GM10248 (cell line): ENCODE measurements around the gene EDEM1.

ENCODE experiments used
- CTCF ChIA-PET: fragments of 300-600 bp; sonication (Branson Sonifier 250); formaldehyde crosslinking; extraction: SDS; loops from one replicate; lab custom pipeline; 2021; ENCODE audit warnings: antibody characterized with exemption; lab: Yijun Ruan, JAX
- POLR2A ChIA-PET: fragments of 350-650 bp; sonication (Branson Sonifier 250); formaldehyde crosslinking; extraction: SDS; loops from one replicate; lab custom pipeline; 2020; ENCODE audit warnings: antibody characterized with exemption; lab: Yijun Ruan, JAX
- DNase-seq: peaks from one replicate; pipeline ENCODE4 v3.0.0; 2012; ENCODE audit errors: extremely low spot score
- CTCF ChIP-seq: IDR thresholded peaks from 2 replicates; pipeline ENCODE4 v1.5.1; 2012; ENCODE audit warnings: mild to moderate bottlenecking, low read depth; ENCODE audit errors: extremely low read depth, missing control alignments, control extremely low read depth

Gene EDEM1

GRCh38 chr3:5155241-5155640 lies 32.3 kb upstream of the EDEM1 start:
- no peak for TF ChIP-seq CTCF
- ChIA-PET CTCF (interaction anchor here (1.0 kb wide), 1 partner anchor 24 kb away, joined by 3 read pairs; no protein-coding TSS in a partner anchor), POLR2A (no interaction called here)
- no peak for DNase-seq

- POLR2A ChIA-PET = no interaction called here
- CTCF ChIA-PET = interaction anchor here (1.0 to 1.6 kb wide), 3 partner anchors 12 to 24 kb away, joined by 3 to 5 read pairs (median 4); no protein-coding TSS in a partner anchor
- TF ChIP-seq CTCF = no peak
- no peak for DNase-seq
Measured at GRCh38 chr3:5160321-5160720, 27.2 kb upstream of the EDEM1 start.

GRCh38 chr3:5160940-5161858 lies 26.3 kb upstream of the EDEM1 start:
- no peak for DNase-seq
- ChIA-PET CTCF (interaction anchor here (0.9 to 2.7 kb wide), 8 partner anchors 10 to 66 kb away, joined by 3 to 9 read pairs (median 4); no protein-coding TSS in a partner anchor), POLR2A (interaction anchor here (0.5 kb wide), 1 partner anchor 668 kb away, joined by 3 read pairs; the partner anchor contains the start of gene ITPR1)
- TF ChIP-seq CTCF = no peak

- TF ChIP-seq CTCF = no peak
- DNase-seq = no peak
- CTCF ChIA-PET = interaction anchor here (0.9 to 2.7 kb wide), 7 partner anchors 10 to 65 kb away, joined by 3 to 9 read pairs (median 4); no protein-coding TSS in a partner anchor
- POLR2A ChIA-PET = no interaction called here
Measured at GRCh38 chr3:5162102-5162501, 25.4 kb upstream of the EDEM1 start.

- ChIA-PET POLR2A (no interaction called here), CTCF (interaction anchor here (0.7 to 3.4 kb wide), 4 partner anchors 15 to 31 kb away, joined by 3 to 17 read pairs (median 4); partner anchors contain the start of gene EDEM1)
- no peak for DNase-seq
- no peak for TF ChIP-seq CTCF
Measured at GRCh38 chr3:5165698-5166097, 21.8 kb upstream of the EDEM1 start.

GRCh38 chr3:5166846-5167245 lies 20.7 kb upstream of the EDEM1 start:
- POLR2A ChIA-PET = no interaction called here
- DNase-seq = no peak
- no peak for TF ChIP-seq CTCF
- CTCF ChIA-PET = interaction anchor here (0.8 to 3.4 kb wide), 4 partner anchors 10 to 26 kb away, joined by 3 to 17 read pairs (median 8); partner anchors contain the start of gene EDEM1
